Neural cell (in vitro differentiated cells): ENCODE data around the gene TOP2B. TPM values are rescaled to one million over a fixed set of nuclear protein-coding genes. Genes with fewer than 3 reads are reported as not detected.

ENCODE experiments used
- H2AFZ ChIP-seq: fragments of 200-600, 300-800 bp; sonication (generic), shearing (Covaris generic); 2 replicates; pipeline ENCODE4 v1.6.0; 2014; ENCODE audit warnings: low read depth, mild to moderate bottlenecking, antibody characterized with exemption, low read length, moderate library complexity
- H3F3A ChIP-seq: fragments of 200-600 bp; shearing (Covaris generic); 2 replicates; pipeline ENCODE4 v1.6.1; 2016; ENCODE audit warnings: mild to moderate bottlenecking, moderate library complexity, mixed read lengths, antibody characterized with exemption, low read length; ENCODE audit not compliant: insufficient read depth, poor library complexity, severe bottlenecking
- H3K27ac ChIP-seq: fragments of 200-600, 300-800 bp; sonication (generic), shearing (Covaris generic); 2 replicates; pipeline ENCODE4 v1.5.1; 2014; ENCODE audit warnings: mild to moderate bottlenecking, low read length, moderate library complexity
- H3K27me3 ChIP-seq: fragments of 300-800, 200-600 bp; sonication (generic), shearing (Covaris generic); 2 replicates; pipeline ENCODE4 v1.6.0; 2014; ENCODE audit warnings: mild to moderate bottlenecking, low read depth, low read length, moderate library complexity; ENCODE audit not compliant: insufficient read depth
- H3K36me3 ChIP-seq: fragments of 300-800, 200-600 bp; sonication (generic), shearing (Covaris generic); 2 replicates; pipeline ENCODE4 v1.5.1; 2014; ENCODE audit warnings: mild to moderate bottlenecking, antibody characterized with exemption, low read length, moderate library complexity; ENCODE audit not compliant: insufficient read depth
- H3K4me2 ChIP-seq: fragments of 300-800, 200-600 bp; sonication (generic), shearing (Covaris generic); 2 replicates; pipeline ENCODE4 v1.6.0; 2014; ENCODE audit warnings: mild to moderate bottlenecking, low read length
- H3K4me3 ChIP-seq: fragments of 300-800, 200-600 bp; sonication (generic), shearing (Covaris generic); 2 replicates; pipeline ENCODE4 v1.5.1; 2014; ENCODE audit warnings: mild to moderate bottlenecking, low read length, moderate library complexity
- H3K79me2 ChIP-seq: fragments of 200-600 bp; shearing (Covaris generic); replicated peaks from 2 replicates; pipeline ENCODE4 v1.6.0; 2014; ENCODE audit warnings: mild to moderate bottlenecking, low read length, moderate library complexity; ENCODE audit not compliant: insufficient read depth
- H3K9ac ChIP-seq: fragments of 300-800, 200-600 bp; sonication (generic), shearing (Covaris generic); 2 replicates; pipeline ENCODE4 v1.6.1; 2016; ENCODE audit warnings: mild to moderate bottlenecking, low read length, mixed read lengths
- H3K9me2 ChIP-seq: fragments of 200-600 bp; shearing (Covaris generic); 2 replicates; pipeline ENCODE4 v1.6.1; 2016; ENCODE audit warnings: mild to moderate bottlenecking, low read length, mixed read lengths; ENCODE audit not compliant: insufficient read depth
- H3K9me3 ChIP-seq: fragments of 200-600, 300-800 bp; sonication (generic), shearing (Covaris generic); 2 replicates; pipeline ENCODE4 v1.6.1; 2016; ENCODE audit warnings: mild to moderate bottlenecking, mixed run types, low read length, moderate library complexity, mixed read lengths
- H4K20me1 ChIP-seq: fragments of 200-600 bp; shearing (Covaris generic); 2 replicates; pipeline ENCODE4 v1.6.1; 2016; ENCODE audit warnings: mild to moderate bottlenecking, mixed run types; ENCODE audit not compliant: insufficient read depth
- EP300 ChIP-seq: fragments of 450-650 bp; conservative IDR thresholded peaks from 2 replicates; pipeline ENCODE4 v1.6.1; 2014; ENCODE audit warnings: antibody characterized with exemption, mild to moderate bottlenecking, moderate library complexity; ENCODE audit not compliant: poor library complexity, severe bottlenecking
- EZH2 ChIP-seq: fragments of 200-600, 300-800 bp; shearing (Covaris generic), sonication (generic); IDR thresholded peaks from 2 replicates; pipeline ENCODE4 v1.6.1; 2014; ENCODE audit warnings: antibody characterized with exemption, low read length, borderline replicate concordance, mild to moderate bottlenecking; ENCODE audit not compliant: insufficient read depth, poor library complexity, severe bottlenecking
- MXI1 ChIP-seq: fragments of 450-650 bp; conservative IDR thresholded peaks from 2 replicates; pipeline ENCODE4 v1.6.1; 2014; ENCODE audit warnings: antibody characterized with exemption, mild to moderate bottlenecking; ENCODE audit not compliant: poor library complexity, severe bottlenecking
- POLR2AphosphoS5 ChIP-seq: IDR thresholded peaks from 2 replicates; pipeline ENCODE4 v1.6.1; 2012
- RAD21 ChIP-seq: fragments of 450-650 bp; conservative IDR thresholded peaks from 2 replicates; pipeline ENCODE4 v1.6.1; 2014; ENCODE audit warnings: antibody characterized with exemption, mild to moderate bottlenecking, moderate library complexity
- SMC3 ChIP-seq: fragments of 450-650 bp; conservative IDR thresholded peaks from 2 replicates; pipeline ENCODE4 v1.6.1; 2014; ENCODE audit warnings: antibody characterized with exemption, mild to moderate bottlenecking, moderate library complexity; ENCODE audit not compliant: poor library complexity
- TAF1 ChIP-seq: IDR thresholded peaks from 2 replicates; pipeline ENCODE4 v1.6.1; 2012; ENCODE audit warnings: low read depth
- polyA plus RNA-seq: library from polyadenylated mRNA; depleted of rRNA; stranded (reverse); fragments of >200 nt; gene quantifications from 2 replicates; pipeline ENCODE4 v1.2.3, GENCODE V29; 2014
- TF ChIP-seq, protein P1 (sequence below): fragments of 450-650 bp; IDR thresholded peaks from 2 replicates; pipeline ENCODE4 v1.5.1; 2014; ENCODE audit warnings: antibody characterized with exemption, mild to moderate bottlenecking, moderate library complexity; ENCODE audit not compliant: poor library complexity, severe bottlenecking
- TF ChIP-seq, protein P2 (sequence below): IDR thresholded peaks from 2 replicates; pipeline ENCODE4 v1.6.1; 2012; ENCODE audit warnings: borderline replicate concordance

The TOP2B gene
- polyA plus RNA-seq, 1 donor from 2014 or later: 440 TPM

DNA sequence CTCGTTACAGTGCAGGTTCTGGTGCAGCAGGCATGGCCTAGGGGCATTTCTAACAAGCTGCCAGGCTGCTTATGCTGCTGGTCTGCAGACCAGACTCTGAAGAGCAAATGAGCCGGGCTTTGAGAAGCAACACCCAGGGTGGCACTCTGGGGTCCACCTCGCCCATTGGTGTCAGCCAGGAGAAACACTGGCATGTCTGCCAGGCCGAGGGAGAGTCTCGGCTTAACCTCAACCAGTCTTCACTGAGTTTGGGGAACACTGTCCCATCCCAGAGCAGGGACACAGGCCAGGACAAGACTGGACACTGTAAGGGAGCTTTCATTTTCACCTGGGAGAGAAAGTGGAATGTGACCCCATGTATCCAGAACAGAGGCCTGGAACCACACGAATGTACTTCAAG, 93.4 kb downstream of the TOP2B start:
- no peak overlapping the region for H3K4me2 ChIP-seq
- no peak overlapping the region for H2AFZ ChIP-seq
- H3K36me3 ChIP-seq: no peaks in the 10 kb centered on the region
- no peaks in the 10 kb centered on the region for H3K9me2 ChIP-seq
- no peaks in the 10 kb centered on the region for H3F3A ChIP-seq
- no peaks in the 10 kb centered on the region for H3K9me3 ChIP-seq
- no peak overlapping the region for H3K27ac ChIP-seq
- no peak overlapping the region for H3K9ac ChIP-seq
- TF ChIP-seq, protein P1, sequence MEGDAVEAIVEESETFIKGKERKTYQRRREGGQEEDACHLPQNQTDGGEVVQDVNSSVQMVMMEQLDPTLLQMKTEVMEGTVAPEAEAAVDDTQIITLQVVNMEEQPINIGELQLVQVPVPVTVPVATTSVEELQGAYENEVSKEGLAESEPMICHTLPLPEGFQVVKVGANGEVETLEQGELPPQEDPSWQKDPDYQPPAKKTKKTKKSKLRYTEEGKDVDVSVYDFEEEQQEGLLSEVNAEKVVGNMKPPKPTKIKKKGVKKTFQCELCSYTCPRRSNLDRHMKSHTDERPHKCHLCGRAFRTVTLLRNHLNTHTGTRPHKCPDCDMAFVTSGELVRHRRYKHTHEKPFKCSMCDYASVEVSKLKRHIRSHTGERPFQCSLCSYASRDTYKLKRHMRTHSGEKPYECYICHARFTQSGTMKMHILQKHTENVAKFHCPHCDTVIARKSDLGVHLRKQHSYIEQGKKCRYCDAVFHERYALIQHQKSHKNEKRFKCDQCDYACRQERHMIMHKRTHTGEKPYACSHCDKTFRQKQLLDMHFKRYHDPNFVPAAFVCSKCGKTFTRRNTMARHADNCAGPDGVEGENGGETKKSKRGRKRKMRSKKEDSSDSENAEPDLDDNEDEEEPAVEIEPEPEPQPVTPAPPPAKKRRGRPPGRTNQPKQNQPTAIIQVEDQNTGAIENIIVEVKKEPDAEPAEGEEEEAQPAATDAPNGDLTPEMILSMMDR: no peak
- TF ChIP-seq SMC3 (no peak), EZH2 (no peak), EP300 (no peak), RAD21 (no peak)
- H4K20me1 ChIP-seq: no peaks in the 10 kb centered on the region
- H3K27me3 ChIP-seq: no peaks in the 10 kb centered on the region
- H3K79me2 ChIP-seq: no peaks in the 10 kb centered on the region
- no peak overlapping the region for H3K4me3 ChIP-seq

DNA sequence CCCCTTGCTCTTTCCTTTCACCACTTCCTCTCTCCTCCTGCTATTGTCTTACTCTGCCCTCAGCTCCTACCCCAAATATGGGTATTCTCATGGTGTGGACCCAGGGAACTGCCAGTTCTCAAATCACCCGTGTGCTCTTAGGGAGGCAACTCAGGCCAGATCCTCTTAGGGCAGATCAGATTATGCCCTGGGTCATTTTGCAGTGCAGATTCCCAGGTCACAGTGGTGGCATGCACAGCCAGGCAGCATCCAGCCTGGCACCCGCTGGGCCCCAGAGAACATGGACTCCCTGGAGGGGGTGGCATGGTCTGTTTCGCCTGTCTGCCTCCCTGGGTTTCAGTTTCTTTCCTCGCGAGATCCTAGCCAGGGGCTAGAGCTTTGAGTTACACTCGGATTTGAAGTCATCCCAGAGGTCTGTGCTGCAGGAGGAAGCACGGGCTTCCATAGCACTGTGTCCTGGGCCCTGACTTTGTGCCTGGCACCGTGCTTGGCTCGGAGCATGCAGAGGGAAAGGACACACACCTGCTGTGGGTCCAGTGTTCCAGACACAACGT, 96.1 kb downstream of the TOP2B start:
- H3K9ac ChIP-seq: no peak overlapping the region
- H2AFZ ChIP-seq: no peak overlapping the region
- no peak overlapping the region for H3K4me3 ChIP-seq
- no peak for TF ChIP-seq EZH2
- TF ChIP-seq, protein P1: no peak
- TF ChIP-seq EP300: no peak
- no peak for TF ChIP-seq SMC3
- H3K27ac ChIP-seq: no peak overlapping the region
- no peaks in the 10 kb centered on the region for H3K9me2 ChIP-seq
- H3K27me3 ChIP-seq: no peaks in the 10 kb centered on the region
- no peaks in the 10 kb centered on the region for H3K9me3 ChIP-seq
- no peaks in the 10 kb centered on the region for H3K79me2 ChIP-seq
- no peaks in the 10 kb centered on the region for H3K36me3 ChIP-seq
- no peaks in the 10 kb centered on the region for H3F3A ChIP-seq
- H3K4me2 ChIP-seq: no peak overlapping the region
- no peaks in the 10 kb centered on the region for H4K20me1 ChIP-seq

DNA sequence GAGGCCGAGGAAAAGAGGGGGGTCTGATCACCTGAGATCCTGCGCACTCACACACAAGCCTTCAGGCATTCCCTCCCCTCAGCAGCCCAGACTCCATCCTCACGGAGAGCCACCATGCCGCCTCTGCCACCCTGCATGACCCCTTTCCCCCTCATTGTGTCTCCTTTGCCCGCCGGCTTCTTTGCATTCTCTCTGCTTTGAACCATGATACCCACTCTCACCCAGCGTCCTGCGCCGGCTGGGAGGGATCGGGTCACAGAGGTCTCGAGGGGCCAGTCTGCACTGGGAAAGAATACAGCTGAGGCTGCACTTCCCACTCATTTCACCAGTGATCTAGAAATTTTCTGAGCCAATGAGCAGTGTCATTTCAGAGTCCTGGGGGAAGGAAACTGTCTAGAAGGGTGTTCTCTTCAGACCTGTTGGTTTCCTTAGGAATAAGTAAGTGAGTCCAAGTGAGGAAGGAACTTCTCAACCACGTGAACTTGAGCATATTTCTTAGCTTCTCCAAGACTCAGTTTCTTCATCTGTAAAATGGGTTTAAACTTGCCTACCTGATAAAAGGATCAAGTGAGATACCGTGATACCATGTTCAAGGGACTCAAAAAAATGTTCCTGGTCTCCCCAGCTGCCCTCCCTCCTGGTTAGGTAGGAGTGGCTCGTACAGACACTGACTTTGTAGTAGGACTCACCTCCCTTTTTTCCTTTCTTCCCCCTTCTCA, 96.7 kb downstream of the TOP2B start:
- Histone ChIP-seq H3K36me3 (no peaks in the 10 kb centered on the region), H2AFZ (no peak overlapping the region), H3K27me3 (no peaks in the 10 kb centered on the region), H3K27ac (no peak overlapping the region), H3K79me2 (no peaks in the 10 kb centered on the region), H3F3A (no peaks in the 10 kb centered on the region), H3K9me3 (no peaks in the 10 kb centered on the region), H3K4me2 (no peak overlapping the region), H3K9me2 (no peaks in the 10 kb centered on the region), H3K4me3 (no peak overlapping the region), H4K20me1 (no peaks in the 10 kb centered on the region), H3K9ac (no peak overlapping the region)
- TF ChIP-seq SMC3: no peak
- TF ChIP-seq, protein P2, sequence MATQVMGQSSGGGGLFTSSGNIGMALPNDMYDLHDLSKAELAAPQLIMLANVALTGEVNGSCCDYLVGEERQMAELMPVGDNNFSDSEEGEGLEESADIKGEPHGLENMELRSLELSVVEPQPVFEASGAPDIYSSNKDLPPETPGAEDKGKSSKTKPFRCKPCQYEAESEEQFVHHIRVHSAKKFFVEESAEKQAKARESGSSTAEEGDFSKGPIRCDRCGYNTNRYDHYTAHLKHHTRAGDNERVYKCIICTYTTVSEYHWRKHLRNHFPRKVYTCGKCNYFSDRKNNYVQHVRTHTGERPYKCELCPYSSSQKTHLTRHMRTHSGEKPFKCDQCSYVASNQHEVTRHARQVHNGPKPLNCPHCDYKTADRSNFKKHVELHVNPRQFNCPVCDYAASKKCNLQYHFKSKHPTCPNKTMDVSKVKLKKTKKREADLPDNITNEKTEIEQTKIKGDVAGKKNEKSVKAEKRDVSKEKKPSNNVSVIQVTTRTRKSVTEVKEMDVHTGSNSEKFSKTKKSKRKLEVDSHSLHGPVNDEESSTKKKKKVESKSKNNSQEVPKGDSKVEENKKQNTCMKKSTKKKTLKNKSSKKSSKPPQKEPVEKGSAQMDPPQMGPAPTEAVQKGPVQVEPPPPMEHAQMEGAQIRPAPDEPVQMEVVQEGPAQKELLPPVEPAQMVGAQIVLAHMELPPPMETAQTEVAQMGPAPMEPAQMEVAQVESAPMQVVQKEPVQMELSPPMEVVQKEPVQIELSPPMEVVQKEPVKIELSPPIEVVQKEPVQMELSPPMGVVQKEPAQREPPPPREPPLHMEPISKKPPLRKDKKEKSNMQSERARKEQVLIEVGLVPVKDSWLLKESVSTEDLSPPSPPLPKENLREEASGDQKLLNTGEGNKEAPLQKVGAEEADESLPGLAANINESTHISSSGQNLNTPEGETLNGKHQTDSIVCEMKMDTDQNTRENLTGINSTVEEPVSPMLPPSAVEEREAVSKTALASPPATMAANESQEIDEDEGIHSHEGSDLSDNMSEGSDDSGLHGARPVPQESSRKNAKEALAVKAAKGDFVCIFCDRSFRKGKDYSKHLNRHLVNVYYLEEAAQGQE: no peak
- no peak for TF ChIP-seq EP300
- TF ChIP-seq EZH2: no peak
- TF ChIP-seq TAF1: no peak
- TF ChIP-seq MXI1: no peak
- TF ChIP-seq RAD21: no peak
- TF ChIP-seq, protein P1: no peak
- no peak for TF ChIP-seq POLR2AphosphoS5
